ENCODE measurements around the gene RPL31.

Gene RPL31

GRCh38 chr2:100965596-100965995 is 36.5 kb upstream of the RPL31 start:
- H3K27ac ChIP-seq = no peak overlapping the region
- no peak for TF ChIP-seq ZFX (IDR thresholded peaks at IDR 0.05)
- no peak for TF ChIP-seq CTCF (conservative IDR thresholded peaks at IDR 0.05)

DNA sequence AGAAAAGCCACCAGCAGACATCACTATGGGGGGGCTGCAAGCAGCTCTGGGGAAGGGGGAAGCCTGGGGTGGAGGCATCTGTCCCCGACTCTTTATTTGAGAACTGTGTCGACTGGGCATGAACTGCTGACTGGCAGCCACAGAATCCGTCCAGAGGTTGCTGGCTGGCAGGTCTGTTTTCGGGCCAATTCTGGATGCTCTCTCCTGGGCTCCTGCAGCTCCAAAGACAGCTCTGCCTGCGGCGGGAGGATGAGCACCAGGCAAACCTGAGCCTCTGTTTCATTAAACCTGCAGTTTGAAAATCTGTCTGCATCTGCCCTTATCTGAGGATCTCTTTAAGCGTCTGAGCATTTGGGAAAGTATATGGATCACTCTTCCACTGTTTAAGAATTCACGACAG is 34.4 kb upstream of the RPL31 start:
- TF ChIP-seq CTCF (conservative IDR thresholded peaks at IDR 0.05) = no peak
- TF ChIP-seq ZFX (IDR thresholded peaks at IDR 0.05) = no peak
- no peak overlapping the region for H3K27ac ChIP-seq

DNA sequence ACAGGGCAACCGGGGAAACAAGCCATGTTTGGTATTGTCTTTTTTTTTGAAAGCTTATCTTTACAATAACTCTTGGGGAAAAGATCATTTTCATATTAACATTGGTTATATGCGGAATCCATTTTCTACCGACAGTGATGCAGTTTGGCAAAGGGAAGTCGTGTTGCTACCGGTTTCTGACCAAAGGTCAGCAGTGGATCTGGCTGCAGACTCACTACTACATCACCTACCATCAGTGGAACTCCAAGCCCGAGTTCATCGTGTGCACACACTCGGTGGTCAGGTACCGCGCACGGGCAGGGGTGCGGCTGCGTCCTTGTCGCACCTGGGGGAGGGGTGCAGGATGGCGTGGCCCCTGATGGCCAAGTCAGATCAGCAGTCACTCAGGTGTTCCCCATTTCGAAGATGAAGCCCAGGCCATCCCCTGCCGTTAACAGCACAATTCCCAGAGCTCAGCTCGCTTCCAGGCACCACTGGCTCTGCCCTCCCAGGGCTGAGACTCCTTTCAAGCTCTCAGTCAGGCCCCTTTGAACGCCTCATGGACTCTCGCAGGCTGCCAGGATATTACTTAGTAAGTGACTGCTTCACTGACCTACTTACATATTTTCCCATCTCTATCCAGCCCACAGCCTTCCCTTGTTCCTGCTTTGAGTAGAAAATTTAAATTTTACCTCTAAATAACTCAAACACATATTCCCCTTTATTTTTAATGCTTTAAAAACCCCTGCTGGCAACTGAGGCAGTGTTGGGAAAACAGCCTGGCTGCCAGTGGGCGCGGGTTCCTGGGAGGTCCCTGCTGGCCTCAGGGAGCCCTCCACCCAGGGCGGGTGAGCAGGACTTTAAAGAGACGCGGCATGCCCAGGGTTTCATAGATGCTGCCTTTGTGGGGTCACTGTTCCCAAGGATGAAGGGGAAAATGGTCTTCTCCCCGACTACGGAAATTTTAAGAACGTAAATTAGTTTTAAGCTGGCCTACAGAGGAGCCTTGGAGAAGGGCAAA is 33.6 kb upstream of the RPL31 start:
- TF ChIP-seq ZFX (IDR thresholded peaks at IDR 0.05) (no peak), CTCF (conservative IDR thresholded peaks at IDR 0.05) (no peak)
- H3K27ac ChIP-seq = no peak overlapping the region

- TF ChIP-seq ZFX (IDR thresholded peaks at IDR 0.05) = no peak
- H3K27ac ChIP-seq = no peak overlapping the region
Measured at GRCh38 chr2:100969998-100970397, 32.1 kb upstream of the RPL31 start.

DNA sequence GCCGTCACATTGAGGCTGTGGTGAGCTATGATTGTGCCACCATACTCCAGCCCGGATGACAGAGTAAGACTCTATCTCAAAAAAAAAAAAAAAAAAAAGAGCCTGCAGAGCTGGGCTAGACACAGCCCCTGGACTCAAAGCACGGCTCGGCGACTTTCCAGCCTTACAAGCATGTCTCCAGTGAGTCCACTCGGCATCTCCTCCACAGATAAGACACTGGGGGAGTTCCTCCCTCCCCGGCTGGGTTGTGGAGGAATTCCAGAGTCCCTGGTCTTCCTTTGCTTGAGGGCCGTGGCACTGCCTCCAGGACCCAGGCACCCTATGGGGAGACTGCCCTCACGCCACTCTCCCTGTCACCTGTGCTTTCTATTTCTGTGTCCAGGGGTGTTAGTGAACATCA is 30.9 kb upstream of the RPL31 start:
- no peak overlapping the region for H3K27ac ChIP-seq
- TF ChIP-seq ZFX (IDR thresholded peaks at IDR 0.05) (no peak), CTCF (conservative IDR thresholded peaks at IDR 0.05) (no peak)

DNA sequence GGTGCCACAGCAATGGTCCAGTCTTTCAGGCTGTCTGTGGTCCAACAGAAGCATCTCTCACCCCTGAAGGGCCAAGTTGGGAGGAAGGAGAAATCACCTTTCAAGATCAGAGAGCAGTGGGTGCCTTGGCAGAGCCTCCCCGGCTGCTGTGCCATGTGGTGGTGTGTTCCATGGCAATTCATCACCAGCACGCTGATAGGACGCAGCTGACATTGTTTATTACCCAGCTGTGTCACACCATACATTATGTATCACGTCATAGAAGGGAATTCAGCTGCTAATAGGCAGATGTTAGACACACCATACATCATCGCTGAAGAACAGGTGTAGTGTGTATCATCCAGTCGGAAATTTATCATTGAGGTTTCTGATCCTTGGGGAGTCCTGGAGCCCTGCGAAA is 29.6 kb upstream of the RPL31 start:
- TF ChIP-seq CTCF (conservative IDR thresholded peaks at IDR 0.05) = no peak
- TF ChIP-seq ZFX (IDR thresholded peaks at IDR 0.05) = no peak
- no peak overlapping the region for H3K27ac ChIP-seq

DNA sequence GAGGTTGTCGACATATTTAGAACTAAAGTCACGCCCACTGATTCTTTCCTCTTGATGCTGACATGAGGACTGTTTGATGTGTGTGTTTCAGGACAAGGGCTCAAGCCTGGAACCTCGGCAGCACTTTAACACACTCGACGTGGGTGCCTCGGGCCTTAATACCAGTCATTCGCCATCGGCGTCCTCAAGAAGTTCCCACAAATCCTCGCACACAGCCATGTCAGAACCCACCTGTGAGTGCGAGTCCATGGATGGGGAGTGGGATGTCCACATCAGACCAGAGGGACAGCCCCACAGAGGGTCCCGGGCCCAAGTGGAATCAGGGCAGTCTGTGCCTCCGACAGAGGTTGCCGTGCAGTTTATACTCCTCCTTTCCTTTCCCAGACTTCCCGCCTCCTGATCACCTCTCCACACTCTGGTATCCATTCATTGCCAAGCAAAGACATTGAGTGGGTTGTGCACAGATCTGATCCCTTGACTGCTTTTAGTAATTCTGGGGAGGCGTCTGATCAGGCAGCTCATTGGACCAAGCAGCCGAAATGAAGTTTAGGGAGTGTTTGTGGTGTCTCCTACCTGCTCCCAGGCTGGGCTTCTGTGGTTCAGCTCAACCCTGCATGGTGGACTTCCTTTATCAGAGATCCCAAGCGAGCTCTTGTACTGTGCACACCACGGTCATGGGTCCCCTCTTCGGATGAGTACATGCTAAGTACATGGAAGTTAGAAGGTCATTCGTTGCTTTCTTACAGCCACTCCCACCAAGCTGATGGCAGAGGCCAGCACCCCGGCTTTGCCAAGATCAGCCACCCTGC is 27.2 kb upstream of the RPL31 start:
- no peak overlapping the region for H3K27ac ChIP-seq
- TF ChIP-seq CTCF (conservative IDR thresholded peaks at IDR 0.05) (no peak), ZFX (IDR thresholded peaks at IDR 0.05) (no peak)

Data from C4-2B (cell line).